Endothelial cell of coronary artery (primary cell): ENCODE measurements around the gene COG8. TPM values are rescaled to one million over a fixed set of nuclear protein-coding genes. Genes with fewer than 3 reads are reported as not detected.

Experiments
- total RNA-seq: library from RNA; depleted of rRNA; stranded (reverse); fragments of >200 nt; gene quantifications from 2 replicates; pipeline ENCODE4 v1.2.3, GENCODE V29; 2014

COG8 gene
- 18.9 and 23.5 TPM in 2 replicates for total RNA-seq

GRCh38 chr16:69339289-69340094, at the start of gene COG8, which contains the start of gene NIP7:
TSS of gene COG8 (minus strand) at chr16:69339564. CDS start at chr16:69339552, 12 bp downstream.
TSS of gene NIP7 (plus strand) at chr16:69339772. CDS start at chr16:69339830, 58 bp downstream.

GRCh38 chr16:69351309-69352027, 12.1 kb upstream of the COG8 start, which contains the start of gene TMED6:
TSS of gene TMED6 (minus strand) at chr16:69351786. CDS start at chr16:69351753, 33 bp downstream.

GRCh38 chr16:69330286-69331109, 8.9 kb downstream of the COG8 start, which contains the start of gene PDF:
TSS of gene PDF (minus strand) at chr16:69330588. CDS start at chr16:69330570, 18 bp downstream.

GRCh38 chr16:69310653-69311532, 28.5 kb downstream of the COG8 start, which contains the start of gene VPS4A:
TSS of gene VPS4A (plus strand) at chr16:69311350. CDS start at chr16:69311512, 162 bp downstream.

Other genes starting within 250 kb of the COG8 start
- gene HAS3, start 233.9 kb downstream of the COG8 start, total RNA-seq = 1.1 and 1.8 TPM in 2 replicates
- gene CHTF8, start 207.0 kb downstream of the COG8 start, total RNA-seq = 50.5 and 63.2 TPM in 2 replicates
- 16.7 and 18.7 TPM in 2 replicates for gene UTP4, start 206.9 kb downstream of the COG8 start, total RNA-seq
- 54.4 and 61.2 TPM in 2 replicates for gene SNTB2, start 152.4 kb downstream of the COG8 start, total RNA-seq
- gene VPS4A, start 28.2 kb downstream of the COG8 start, total RNA-seq = 36.7 and 39.8 TPM in 2 replicates
- 11.5 and 11.9 TPM in 2 replicates for gene PDF, start 9.0 kb downstream of the COG8 start, total RNA-seq
- 29.5 and 33.9 TPM in 2 replicates for gene NIP7, start 208 bp upstream of the COG8 start, total RNA-seq
- gene TMED6, start 12.2 kb upstream of the COG8 start, total RNA-seq = not detected in 2 replicates
- 10.5 and 15.9 TPM in 2 replicates for gene TERF2, start 46.4 kb upstream of the COG8 start, total RNA-seq
- 49.7 and 69.8 TPM in 2 replicates for gene CYB5B, start 85.1 kb upstream of the COG8 start, total RNA-seq
- gene NFAT5, start 226.4 kb upstream of the COG8 start, total RNA-seq = 12.0 and 21.7 TPM in 2 replicates